ENCODE measurements around the gene WFIKKN1. TPM values are rescaled to one million over a fixed set of nuclear protein-coding genes. Genes with fewer than 3 reads are reported as not detected.

Gene WFIKKN1
- total RNA-seq, 1 donor from 2014 or later: 0.44 TPM

GRCh38 chr16:591231-591630 is 39.6 kb upstream of the WFIKKN1 start:
- TF ChIP-seq CTCF (IDR thresholded peaks at IDR 0.05; ENCODE audit: unreplicated experiment): no peak
- Mint-ChIP-seq H3K27ac (ENCODE audit: unreplicated experiment) (peak overlapping the region; percentile 89), H3K27me3 (ENCODE audit: unreplicated experiment) (peaks cover 19% of the 10 kb centered on the region), H3K4me1 (ENCODE audit: unreplicated experiment) (peaks cover 16% of the 10 kb centered on the region), H3K9me3 (ENCODE audit: unreplicated experiment) (no peaks in the 10 kb centered on the region), H3K36me3 (ENCODE audit: low read depth, unreplicated experiment) (peaks cover 21% of the 10 kb centered on the region), H3K4me3 (ENCODE audit: unreplicated experiment) (peak overlapping the region; percentile 98)
- DNase-seq (ENCODE audit: low spot score): no peak

GRCh38 chr16:591892-592517 is 38.8 kb upstream of the WFIKKN1 start:
- Mint-ChIP-seq H3K27me3 (ENCODE audit: unreplicated experiment) (peaks cover 22% of the 10 kb centered on the region), H3K9me3 (ENCODE audit: unreplicated experiment) (no peaks in the 10 kb centered on the region), H3K27ac (ENCODE audit: unreplicated experiment) (no peak overlapping the region), H3K4me1 (ENCODE audit: unreplicated experiment) (peaks cover 16% of the 10 kb centered on the region), H3K4me3 (ENCODE audit: unreplicated experiment) (no peak overlapping the region), H3K36me3 (ENCODE audit: low read depth, unreplicated experiment) (peaks cover 24% of the 10 kb centered on the region)
- DNase-seq (ENCODE audit: low spot score): no peak
- TF ChIP-seq CTCF (IDR thresholded peaks at IDR 0.05; ENCODE audit: unreplicated experiment): no peak

- peaks cover 22% of the 10 kb centered on the region for H3K27me3 Mint-ChIP-seq (ENCODE audit: unreplicated experiment)
- no peak overlapping the region for H3K4me3 Mint-ChIP-seq (ENCODE audit: unreplicated experiment)
- H3K4me1 Mint-ChIP-seq (ENCODE audit: unreplicated experiment): peaks cover 15% of the 10 kb centered on the region
- TF ChIP-seq CTCF (IDR thresholded peaks at IDR 0.05; ENCODE audit: unreplicated experiment): no peak
- no peak overlapping the region for H3K27ac Mint-ChIP-seq (ENCODE audit: unreplicated experiment)
- H3K36me3 Mint-ChIP-seq (ENCODE audit: low read depth, unreplicated experiment): peaks cover 24% of the 10 kb centered on the region
- no peaks in the 10 kb centered on the region for H3K9me3 Mint-ChIP-seq (ENCODE audit: unreplicated experiment)
- no peak for DNase-seq (ENCODE audit: low spot score)
These were observed 38.1 kb upstream of the WFIKKN1 start for GRCh38 chr16:592518-593306.

GRCh38 chr16:593406-593805 is 37.4 kb upstream of the WFIKKN1 start:
- Mint-ChIP-seq H3K27ac (ENCODE audit: unreplicated experiment) (peak overlapping the region; percentile 52), H3K36me3 (ENCODE audit: low read depth, unreplicated experiment) (peaks cover 24% of the 10 kb centered on the region), H3K4me1 (ENCODE audit: unreplicated experiment) (peaks cover 12% of the 10 kb centered on the region), H3K4me3 (ENCODE audit: unreplicated experiment) (peak overlapping the region; percentile 54), H3K9me3 (ENCODE audit: unreplicated experiment) (no peaks in the 10 kb centered on the region), H3K27me3 (ENCODE audit: unreplicated experiment) (peaks cover 20% of the 10 kb centered on the region)
- no peak for TF ChIP-seq CTCF (IDR thresholded peaks at IDR 0.05; ENCODE audit: unreplicated experiment)
- DNase-seq (ENCODE audit: low spot score): no peak

GRCh38 chr16:593807-594206 is 37.0 kb upstream of the WFIKKN1 start:
- no peak for DNase-seq (ENCODE audit: low spot score)
- H3K27me3 Mint-ChIP-seq (ENCODE audit: unreplicated experiment): peaks cover 20% of the 10 kb centered on the region
- H3K36me3 Mint-ChIP-seq (ENCODE audit: low read depth, unreplicated experiment): peaks cover 24% of the 10 kb centered on the region
- H3K4me3 Mint-ChIP-seq (ENCODE audit: unreplicated experiment): peak overlapping the region; percentile 54
- no peaks in the 10 kb centered on the region for H3K9me3 Mint-ChIP-seq (ENCODE audit: unreplicated experiment)
- H3K4me1 Mint-ChIP-seq (ENCODE audit: unreplicated experiment): peaks cover 8% of the 10 kb centered on the region
- peak overlapping the region; percentile 52 for H3K27ac Mint-ChIP-seq (ENCODE audit: unreplicated experiment)
- TF ChIP-seq CTCF (IDR thresholded peaks at IDR 0.05; ENCODE audit: unreplicated experiment): no peak

Data from endothelial cell (in vitro differentiated cells).